Measurements from ENCODE around the gene GOLIM4.

DNA sequence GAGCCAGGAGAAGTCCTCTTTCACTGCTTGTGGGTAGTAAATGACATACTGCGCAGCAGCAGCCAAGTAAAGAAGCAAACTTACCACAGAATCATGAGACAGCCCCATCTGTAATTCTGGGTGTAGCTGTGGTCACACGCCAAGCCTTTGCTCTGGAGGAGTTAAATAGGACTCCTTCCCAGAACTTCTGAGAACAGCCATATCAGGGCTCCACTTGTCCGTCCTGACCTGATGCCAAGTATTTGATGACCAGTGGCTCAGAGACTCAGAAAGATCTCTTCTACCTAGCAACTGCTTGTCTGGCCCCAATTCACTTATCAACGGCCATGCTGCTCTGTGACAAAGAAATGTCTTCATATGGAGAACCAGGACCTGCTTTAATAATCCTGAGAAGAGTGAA, 20.6 kb upstream of the GOLIM4 start:
- TF ChIP-seq, protein P1, sequence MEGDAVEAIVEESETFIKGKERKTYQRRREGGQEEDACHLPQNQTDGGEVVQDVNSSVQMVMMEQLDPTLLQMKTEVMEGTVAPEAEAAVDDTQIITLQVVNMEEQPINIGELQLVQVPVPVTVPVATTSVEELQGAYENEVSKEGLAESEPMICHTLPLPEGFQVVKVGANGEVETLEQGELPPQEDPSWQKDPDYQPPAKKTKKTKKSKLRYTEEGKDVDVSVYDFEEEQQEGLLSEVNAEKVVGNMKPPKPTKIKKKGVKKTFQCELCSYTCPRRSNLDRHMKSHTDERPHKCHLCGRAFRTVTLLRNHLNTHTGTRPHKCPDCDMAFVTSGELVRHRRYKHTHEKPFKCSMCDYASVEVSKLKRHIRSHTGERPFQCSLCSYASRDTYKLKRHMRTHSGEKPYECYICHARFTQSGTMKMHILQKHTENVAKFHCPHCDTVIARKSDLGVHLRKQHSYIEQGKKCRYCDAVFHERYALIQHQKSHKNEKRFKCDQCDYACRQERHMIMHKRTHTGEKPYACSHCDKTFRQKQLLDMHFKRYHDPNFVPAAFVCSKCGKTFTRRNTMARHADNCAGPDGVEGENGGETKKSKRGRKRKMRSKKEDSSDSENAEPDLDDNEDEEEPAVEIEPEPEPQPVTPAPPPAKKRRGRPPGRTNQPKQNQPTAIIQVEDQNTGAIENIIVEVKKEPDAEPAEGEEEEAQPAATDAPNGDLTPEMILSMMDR (IDR thresholded peaks at IDR 0.05 in 4 of 5, conservative IDR thresholded peaks at IDR 0.05 in 1 of 5), result no peak
- no peak for TF ChIP-seq POLR2A (IDR thresholded peaks at IDR 0.05)
